K562 (cell line): ENCODE measurements around the gene ZBTB26. TPM values are rescaled to one million over a fixed set of nuclear protein-coding genes. Genes with fewer than 3 reads are reported as not detected.

Experiments used
- ARID3B ChIP-seq: fragments of 250-450 bp; sonication (Bioruptor Pico); IDR thresholded peaks from 2 replicates; pipeline ENCODE4 v1.4.0; 2020; ENCODE audit warnings: borderline replicate concordance
- EZH2 ChIP-seq: IDR thresholded peaks from 2 replicates; pipeline ENCODE4 v1.6.1; 2012; ENCODE audit warnings: low read depth, mild to moderate bottlenecking, inconsistent platforms, low read length, borderline replicate concordance
- GTF2A2 ChIP-seq: IDR thresholded peaks from 2 replicates; pipeline ENCODE4 v1.6.1; 2016; ENCODE audit warnings: mild to moderate bottlenecking, missing genetic modification characterization, missing compliant biosample characterization
- HDAC3 ChIP-seq: fragments of 450-650 bp; IDR thresholded peaks from 2 replicates; pipeline ENCODE4 v1.6.1; 2018; ENCODE audit warnings: borderline replicate concordance, mild to moderate bottlenecking, moderate library complexity; ENCODE audit not compliant: partially characterized antibody
- NFIX ChIP-seq: fragments of 250-450 bp; sonication (Bioruptor Pico); IDR thresholded peaks from 2 replicates; pipeline ENCODE4 v1.4.0; 2020; ENCODE audit warnings: low read depth, mild to moderate bottlenecking, moderate library complexity
- NFRKB ChIP-seq: fragments of 450-650 bp; IDR thresholded peaks from 2 replicates; pipeline ENCODE4 v1.6.1; 2016; ENCODE audit warnings: low read depth
- PCBP2 ChIP-seq: fragments of 200-400 bp; formaldehyde crosslinking; IDR thresholded peaks from 2 replicates; pipeline ENCODE4 v1.6.1; 2018; ENCODE audit warnings: low read length, low read depth, mild to moderate bottlenecking, moderate library complexity; ENCODE audit not compliant: poor library complexity, severe bottlenecking
- PTRF ChIP-seq: fragments of 450-650 bp; IDR thresholded peaks from 2 replicates; pipeline ENCODE4 v1.6.1; 2016; ENCODE audit warnings: mild to moderate bottlenecking, missing genetic modification characterization, missing compliant biosample characterization
- SRF ChIP-seq, 2 experiments: fragments of 250-450, 450-650 bp in 1 of 2; sonication (Bioruptor Pico) in 1 of 2; sonication (generic) in 1 of 2; formaldehyde crosslinking; IDR thresholded peaks; 2 replicates each; pipeline versions ENCODE4 v1.5.0 to v1.5.1; 2020 to 2022; ENCODE audit warnings: mild to moderate bottlenecking in 1 of 2, missing genetic modification reagents in 1 of 2
- polyA plus RNA-seq, 8 experiments: library from polyadenylated mRNA; depleted of rRNA in 4 of 8; stranded (reverse) in 5 of 8; unstranded in 3 of 8; fragments of >200 nt; fragmentation: Nextera tagmentation in 2 of 8; fragmentation: Illumina TruSeq in 1 of 8; extraction: Ambion mirVana in 2 of 8; extraction: Trizol in 1 of 8; gene quantifications; 2 replicates each; pipeline versions ENCODE4 v1.2.1 to v1.2.3, GENCODE V29; 2011 to 2014; ENCODE audit warnings: inconsistent platforms in 1 of 8, missing spikeins in 1 of 8
- total RNA-seq, 7 experiments: library from RNA; depleted of rRNA in 6 of 7; stranded (reverse); fragments of >200 nt in 6 of 7; fragmentation: Illumina TruSeq in 2 of 7; extraction: Trizol in 2 of 7; gene quantifications; 2 replicates each; pipeline versions ENCODE4 v1.2.1 to v1.2.3, GENCODE V29; 2011 to 2021; ENCODE audit warnings: low replicate concordance in 1 of 7

ZBTB26 gene
- total and polyA plus RNA-seq, 9 of the 15 experiments (the other 6 are each of a cell fraction or from before 2014, with no cell fraction given): 2.4 to 20.7 (median 5.0) TPM

- TF ChIP-seq EZH2 (no peak), NFIX (CRISPR knock-in tag) (no peak), ARID3B (CRISPR knock-in tag) (no peak), SRF (CRISPR knock-in tag; IDR thresholded peaks at IDR 0.05) (peak in 1 of 2 experiments; percentile 92; a peak in 2 of 4 replicates), PTRF (tag) (no peak), PCBP2 (no peak), GTF2A2 (no peak), HDAC3 (no peak), NFRKB (peak; percentile 24; the same call in 1 of the 2 replicates)
- TF ChIP-seq, all 486 proteins: peak for 15
Measured at GRCh38 chr9:122944960-122945888, 13.9 kb upstream of the ZBTB26 start (continued).
